ENCODE data around the gene TNFAIP3.

GRCh38 chr6:137848672-137849071 lies 18.4 kb upstream of the TNFAIP3 start:
- no peak for TF ChIP-seq CTCF (IDR thresholded peaks at IDR 0.05; ENCODE audit: insufficient read depth, low read depth, low read length)
- TF ChIP-seq EZH2 (IDR thresholded peaks at IDR 0.05; ENCODE audit: insufficient read depth, low read length), result no peak

Measured in astrocyte (in vitro differentiated cells and primary cell).